Raji (cell line): ENCODE results near the gene NOSIP.

ENCODE experiments used
- POLR2A ChIP-seq: IDR thresholded peaks from 2 replicates; pipeline ENCODE4 v1.6.1; 2011; ENCODE audit warnings: low read depth, low read length, control low read depth; ENCODE audit not compliant: insufficient read depth

The NOSIP gene

DNA sequence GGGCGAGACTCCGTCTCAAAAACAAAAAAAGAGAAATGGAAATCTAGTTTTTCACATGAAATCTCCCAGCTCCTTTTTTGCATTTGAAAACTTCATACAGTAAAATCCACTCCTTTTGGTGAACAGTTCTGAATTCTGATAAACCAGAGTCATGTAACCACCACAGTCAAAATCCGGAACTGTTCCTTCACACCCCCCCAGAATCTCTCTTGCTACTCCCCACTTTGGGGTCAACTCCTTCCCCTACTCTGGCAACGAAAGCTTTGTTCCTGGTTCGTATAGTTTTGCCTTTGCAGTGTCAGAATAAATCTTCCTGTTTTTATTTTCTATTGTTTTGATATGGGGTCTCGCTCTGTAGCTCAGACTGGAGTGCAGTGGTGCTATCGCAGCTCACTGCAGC lies 28.8 kb downstream of the NOSIP start:
- no peak for TF ChIP-seq POLR2A

DNA sequence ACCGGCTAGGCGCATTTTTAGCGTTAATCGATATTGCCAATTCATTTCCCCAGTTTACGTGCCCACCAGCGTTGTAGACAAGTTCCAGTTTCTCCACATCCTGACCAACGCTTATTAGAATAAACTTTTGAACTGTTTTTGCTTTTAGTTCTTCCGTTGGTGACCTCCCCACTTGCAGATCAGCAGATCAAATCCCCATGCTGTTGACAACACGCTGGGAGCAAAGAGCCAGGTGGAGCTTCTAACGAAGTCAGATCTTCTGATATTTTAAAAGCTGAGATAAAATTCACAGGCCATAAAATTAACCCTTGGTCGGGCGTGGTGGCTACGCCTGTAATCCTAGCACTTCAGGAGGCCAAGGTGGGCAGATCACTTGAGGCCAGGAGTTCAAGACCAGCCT lies 31.3 kb downstream of the NOSIP start:
- no peak for TF ChIP-seq POLR2A

DNA sequence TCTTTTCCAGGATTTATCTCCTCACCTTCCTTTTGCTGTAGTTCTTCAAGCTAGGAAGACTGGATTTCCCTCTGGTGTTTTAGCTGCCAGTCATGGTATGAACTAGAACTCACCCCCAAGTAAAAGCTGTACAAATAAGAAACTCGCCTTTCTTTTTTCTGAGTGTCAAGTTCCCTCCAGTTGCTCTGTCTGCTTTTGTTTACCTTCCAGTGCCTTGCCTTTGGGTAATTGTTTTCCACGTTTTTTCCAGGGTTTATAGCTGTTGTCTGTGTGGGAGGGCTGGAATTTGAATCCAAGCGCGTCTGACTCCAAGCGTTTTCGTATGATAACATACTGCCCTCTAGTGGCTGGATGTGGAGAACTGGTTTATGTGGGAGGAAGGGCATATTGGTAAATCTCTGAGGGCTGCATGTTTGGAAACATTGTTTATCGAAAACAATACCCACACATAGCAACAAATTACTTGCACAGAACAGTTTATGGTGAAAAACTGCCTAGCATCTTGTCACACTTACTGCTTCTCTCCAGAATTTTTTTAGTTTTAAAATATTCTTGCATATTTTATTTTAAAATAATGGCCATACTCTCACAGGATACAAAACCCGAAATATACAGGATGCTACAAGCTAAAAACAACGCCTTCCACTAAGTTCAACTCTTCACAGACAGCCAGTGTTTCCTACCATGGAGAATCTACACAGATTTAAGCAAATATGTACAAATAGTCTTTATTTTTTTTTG lies 33.4 kb downstream of the NOSIP start:
- TF ChIP-seq POLR2A, result no peak

DNA sequence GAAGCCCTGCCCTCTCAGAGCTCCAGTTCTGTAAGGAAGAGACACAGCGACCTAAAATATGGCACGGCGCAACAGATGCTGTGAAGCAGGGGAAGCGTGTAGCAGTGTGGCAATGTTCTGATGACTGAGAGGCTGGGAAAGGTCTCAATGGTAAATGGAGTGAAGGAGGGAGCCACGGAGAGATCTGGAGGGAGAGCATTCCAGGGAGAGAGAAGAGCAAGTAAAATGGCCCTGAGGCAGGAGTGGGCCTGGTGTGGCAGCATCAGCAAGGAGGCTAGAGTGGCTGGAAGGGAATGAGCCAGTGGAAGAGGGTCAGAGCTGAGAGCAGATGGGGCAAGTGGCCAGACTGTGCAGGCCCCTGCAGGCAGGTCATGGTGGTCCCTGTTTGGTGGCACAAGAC lies 36.2 kb downstream of the NOSIP start:
- no peak for TF ChIP-seq POLR2A

DNA sequence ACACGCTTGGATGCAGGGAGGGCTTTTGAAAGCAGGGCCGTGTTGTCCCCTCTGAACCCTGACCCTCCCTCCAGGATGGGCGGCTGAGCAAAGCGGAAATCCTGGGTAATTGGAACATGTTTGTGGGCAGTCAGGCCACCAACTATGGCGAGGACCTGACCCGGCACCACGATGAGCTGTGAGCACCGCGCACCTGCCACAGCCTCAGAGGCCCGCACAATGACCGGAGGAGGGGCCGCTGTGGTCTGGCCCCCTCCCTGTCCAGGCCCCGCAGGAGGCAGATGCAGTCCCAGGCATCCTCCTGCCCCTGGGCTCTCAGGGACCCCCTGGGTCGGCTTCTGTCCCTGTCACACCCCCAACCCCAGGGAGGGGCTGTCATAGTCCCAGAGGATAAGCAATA lies 37.3 kb downstream of the NOSIP start:
- no peak for TF ChIP-seq POLR2A

DNA sequence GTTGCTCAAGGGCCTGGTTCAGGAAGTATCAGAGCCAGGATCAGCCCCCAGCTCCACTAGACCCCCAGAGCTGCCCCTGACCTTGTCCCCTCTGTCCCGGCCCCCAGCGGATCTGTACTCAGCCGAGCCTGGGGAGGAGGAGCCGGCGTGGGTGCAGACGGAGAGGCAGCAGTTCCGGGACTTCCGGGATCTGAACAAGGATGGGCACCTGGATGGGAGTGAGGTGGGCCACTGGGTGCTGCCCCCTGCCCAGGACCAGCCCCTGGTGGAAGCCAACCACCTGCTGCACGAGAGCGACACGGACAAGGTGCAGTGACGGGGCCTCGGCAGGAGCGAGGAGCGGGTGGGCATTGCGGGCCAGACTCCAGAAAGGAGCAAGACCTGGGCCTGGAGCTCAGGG lies 37.9 kb downstream of the NOSIP start:
- TF ChIP-seq POLR2A, result no peak

DNA sequence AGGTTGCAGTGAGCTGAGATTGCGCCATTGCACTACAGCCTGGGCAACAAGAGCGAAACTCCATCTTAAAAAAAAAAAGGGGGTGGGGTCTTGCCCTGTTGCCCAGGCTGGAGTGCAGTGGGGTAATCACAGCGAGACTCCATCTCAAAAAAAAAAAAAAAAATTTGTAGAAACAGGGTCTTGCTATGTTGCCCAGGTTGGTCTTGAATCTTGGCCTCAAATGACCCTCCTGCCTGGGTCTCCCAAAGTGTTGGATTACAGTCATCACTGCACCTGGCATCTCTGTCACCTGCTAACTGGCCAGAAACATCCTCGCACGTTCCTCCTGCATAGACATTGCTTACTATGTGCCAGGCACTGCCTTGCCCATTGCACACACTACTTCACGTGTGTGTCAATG lies 38.4 kb downstream of the NOSIP start:
- no peak for TF ChIP-seq POLR2A

DNA sequence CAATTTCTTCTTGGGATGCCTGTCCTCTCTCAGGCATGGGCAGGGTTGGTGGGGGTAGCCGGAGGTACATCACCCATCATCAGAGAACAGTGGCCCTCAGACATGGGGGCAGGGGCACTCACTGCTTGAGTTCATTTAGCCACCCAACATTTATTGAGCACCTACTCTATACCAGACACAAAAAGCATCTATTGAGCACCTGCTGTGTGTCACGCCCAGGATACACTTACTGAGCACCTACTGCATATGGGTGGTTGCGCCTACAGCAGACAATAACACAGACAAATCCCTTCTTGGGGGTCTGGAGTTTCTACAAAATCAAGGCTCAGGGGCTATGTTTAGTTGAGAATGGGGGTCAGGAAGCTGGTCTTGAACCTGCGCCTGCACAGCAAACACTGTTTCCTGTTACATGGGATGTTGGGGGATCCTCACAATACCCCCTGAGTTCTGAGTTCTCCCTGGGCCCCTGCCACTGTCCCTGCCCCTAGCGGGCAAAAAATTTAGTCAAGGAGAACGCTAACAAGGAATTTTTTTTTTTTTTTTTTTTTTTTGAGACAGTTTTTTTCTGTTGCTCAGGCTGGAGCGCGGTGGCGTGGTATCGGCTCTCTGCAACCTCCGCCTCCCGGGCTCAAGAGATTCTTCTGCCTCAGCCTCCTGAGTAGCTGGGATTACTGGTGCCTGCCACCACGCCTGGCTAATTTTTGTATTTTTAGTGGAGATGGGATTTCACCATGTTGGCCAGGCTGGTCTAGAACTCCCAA lies 41.0 kb downstream of the NOSIP start:
- TF ChIP-seq POLR2A, result no peak

DNA sequence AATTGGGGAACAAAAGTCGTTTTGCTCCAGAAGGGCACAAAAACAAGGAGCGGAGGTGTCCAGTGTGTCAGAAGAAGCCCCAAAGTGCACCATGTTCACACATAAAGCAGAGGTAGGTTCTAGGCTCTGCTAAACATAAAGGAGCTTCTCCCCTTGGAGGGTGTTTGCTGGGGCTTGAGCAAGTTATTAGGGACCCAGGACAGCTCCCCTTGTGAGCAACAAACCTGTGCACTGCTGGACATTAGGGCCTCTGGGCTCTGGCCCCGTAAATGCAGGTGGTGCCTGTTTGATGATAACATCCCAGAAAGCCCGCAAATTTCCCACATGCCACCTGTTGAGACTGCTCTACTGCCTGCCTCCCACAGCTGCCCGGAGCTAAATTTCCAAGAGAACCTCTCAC lies 41.7 kb downstream of the NOSIP start:
- no peak for TF ChIP-seq POLR2A

DNA sequence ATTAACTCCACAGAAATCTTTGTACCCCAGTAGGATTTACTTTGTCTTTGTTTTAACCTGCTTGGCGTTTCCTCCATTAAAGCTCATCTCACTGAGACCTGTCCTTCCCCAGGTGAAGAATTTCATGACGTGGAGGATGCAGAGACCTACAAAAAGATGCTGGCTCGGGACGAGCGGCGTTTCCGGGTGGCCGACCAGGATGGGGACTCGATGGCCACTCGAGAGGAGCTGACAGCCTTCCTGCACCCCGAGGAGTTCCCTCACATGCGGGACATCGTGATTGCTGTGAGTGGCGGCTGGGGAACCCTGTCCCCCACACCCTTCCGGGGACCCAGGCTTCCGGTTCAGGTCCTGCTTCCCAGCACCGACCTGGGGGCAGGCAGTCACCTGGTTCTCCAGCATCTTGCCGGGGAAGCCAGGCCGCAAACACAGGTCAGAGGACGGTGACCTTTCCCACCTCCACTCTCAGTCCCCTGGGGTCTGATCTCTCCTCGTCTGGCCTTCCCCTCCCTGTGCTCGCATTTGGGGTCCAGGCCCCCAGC lies 43.4 kb downstream of the NOSIP start:
- TF ChIP-seq POLR2A, result no peak

DNA sequence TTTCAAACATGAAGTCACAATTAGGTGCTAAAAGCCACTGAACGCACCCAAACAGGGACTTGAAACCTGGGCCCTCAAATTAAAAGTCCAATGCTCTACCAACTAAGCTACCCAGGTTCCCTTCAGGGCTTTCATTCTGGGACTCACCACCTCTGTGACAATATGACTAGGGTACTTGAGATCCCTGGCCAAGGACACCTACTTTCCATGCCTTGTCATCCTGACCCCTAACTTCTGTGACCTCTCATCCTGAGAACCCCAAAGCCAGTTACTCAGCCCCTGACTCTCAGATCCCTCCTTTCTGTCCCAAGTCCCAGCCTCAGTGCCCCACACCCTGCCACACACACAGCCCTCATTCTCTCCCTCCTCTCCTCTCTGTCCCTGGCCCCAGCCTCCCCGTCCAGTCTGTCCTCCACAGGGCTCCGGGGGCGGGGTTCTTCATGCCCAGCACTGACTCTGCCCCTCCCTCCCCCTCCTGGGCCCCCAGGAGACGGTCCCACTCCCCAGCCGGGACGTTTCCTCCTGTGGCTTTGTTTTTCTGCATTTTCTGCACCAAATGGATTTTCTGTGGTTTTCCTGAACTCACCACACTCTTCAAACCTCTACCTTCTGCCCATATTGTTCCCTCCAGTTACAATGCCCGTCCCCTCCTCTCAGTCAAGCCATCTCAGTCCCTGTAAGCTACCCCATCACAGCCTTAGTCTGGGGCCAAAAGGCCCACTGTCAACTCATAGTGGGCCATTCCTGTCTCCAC lies 45.5 kb downstream of the NOSIP start:
- no peak for TF ChIP-seq POLR2A

DNA sequence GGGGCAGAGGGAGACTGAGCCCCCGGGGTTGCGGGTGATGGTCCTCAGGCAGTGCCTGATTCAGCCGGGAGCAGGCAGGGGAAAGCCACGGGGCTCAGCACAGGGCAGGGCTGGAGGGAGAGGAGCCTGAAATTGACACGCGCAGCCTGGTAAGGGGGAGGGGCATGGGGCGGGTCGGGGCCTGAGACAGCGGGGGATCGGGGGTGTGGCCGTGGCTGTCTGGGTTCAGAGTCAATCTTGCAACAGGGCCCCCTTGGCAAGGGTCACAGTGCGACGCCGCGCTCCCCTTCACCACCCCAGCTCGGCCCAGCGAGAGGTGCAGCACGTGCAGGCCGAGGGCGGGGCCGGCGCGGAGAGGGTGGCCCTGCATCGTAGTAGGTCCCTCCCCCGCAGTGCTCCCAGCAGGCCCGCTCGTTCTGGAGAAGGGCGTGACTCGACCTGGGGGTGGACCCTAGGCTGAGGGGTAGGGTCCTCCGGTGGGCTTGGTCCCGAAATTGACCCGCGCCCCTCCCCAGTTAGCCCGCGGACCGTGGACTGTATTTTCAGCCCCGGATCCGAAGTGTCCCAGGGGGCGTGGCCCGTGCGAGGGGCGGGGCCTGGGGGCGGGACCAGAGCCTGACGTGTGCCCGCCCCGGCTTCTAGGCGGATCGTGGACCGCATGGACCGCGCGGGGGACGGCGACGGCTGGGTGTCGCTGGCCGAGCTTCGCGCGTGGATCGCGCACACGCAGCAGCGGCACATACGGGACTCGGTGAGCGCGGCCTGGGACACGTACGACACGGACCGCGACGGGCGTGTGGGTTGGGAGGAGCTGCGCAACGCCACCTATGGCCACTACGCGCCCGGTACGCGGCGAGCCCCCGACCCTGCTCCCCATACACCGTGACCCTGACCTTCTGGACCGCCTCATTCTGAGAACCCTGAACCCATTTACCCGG lies 46.5 kb downstream of the NOSIP start:
- no peak for TF ChIP-seq POLR2A

DNA sequence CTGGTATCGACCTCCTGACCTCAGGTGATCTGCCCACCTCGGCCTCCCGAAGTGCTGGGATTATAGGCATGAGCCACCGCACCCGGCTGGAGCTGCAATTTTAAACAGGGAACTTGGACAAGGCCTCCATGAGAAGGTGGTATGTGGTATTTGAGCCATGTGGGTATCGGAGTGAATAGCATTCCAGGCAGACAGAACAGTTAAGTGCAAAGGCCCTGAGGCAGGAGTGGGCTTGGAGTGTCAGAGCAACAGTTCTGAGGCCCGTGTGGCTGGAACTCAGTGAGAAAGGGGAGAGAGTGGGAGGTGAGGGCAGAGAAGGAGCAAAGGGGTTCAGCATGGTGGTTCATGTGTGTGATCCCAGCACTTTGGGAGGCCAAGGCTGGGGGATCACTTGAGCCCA lies 49.6 kb downstream of the NOSIP start:
- TF ChIP-seq POLR2A, result no peak

DNA sequence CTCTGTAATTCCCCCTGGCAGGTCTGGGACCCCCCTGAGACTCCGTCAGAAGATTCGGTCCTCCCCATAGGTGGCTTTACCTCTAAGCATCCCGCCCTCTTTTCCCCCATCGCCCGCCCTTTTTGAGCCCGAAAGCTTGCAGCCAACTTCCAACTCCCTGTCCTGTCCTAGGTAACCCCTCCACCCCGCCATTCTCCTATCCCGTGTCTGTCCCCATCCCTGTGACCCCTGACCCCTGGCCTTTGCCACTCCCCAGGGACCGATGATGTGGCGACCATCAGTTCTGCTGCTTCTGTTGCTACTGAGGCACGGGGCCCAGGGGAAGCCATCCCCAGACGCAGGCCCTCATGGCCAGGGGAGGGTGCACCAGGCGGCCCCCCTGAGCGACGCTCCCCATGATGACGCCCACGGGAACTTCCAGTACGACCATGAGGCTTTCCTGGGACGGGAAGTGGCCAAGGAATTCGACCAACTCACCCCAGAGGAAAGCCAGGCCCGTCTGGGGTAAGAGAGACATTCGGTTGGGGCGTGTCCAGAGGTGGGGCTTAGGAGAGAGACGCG lies 52.1 kb downstream of the NOSIP start:
- TF ChIP-seq POLR2A, result no peak

DNA sequence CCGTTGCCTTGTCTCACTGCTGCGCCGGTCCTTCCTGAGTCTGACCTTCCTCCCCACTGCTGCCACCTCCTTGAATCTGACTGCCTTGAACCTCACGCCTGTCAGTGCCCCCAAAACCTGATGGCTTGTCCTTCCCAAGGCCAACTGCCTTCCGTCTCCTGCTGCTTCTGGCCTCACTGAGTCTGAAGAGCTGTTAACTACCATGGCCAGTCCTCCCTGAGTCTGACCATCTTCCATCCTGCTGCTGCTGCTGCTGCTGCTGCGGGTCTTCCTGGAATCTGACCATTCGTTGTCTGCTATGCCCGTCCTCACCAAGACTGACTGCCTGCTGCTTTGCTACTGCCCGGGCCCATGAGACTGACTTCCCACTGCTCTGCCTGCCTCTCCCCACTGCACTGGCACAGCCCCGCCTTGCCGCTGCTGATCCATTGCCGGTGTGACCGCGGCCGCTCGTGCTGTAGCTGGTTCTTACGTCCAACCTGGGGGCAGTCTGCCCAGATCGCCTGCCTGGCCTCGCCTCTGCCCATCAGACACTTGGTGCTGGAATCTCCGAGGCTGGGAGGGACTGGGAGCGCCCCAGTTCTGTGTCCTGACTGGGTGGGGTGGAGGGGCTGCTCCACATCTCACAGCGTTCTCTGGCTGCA lies 55.4 kb downstream of the NOSIP start:
- no peak for TF ChIP-seq POLR2A
